AG04449 (cell line): ENCODE results near the gene THSD8.
"Not testable (repeated sequence)": the region's sequence is repeated elsewhere in the genome, so short reads cannot be mapped to it uniquely, and the experiment has no call there.

Source experiments
- CTCF ChIA-PET: fragments of 350-600 bp; formaldehyde crosslinking; extraction: SDS; loops from one replicate; lab custom pipeline; 2021; ENCODE audit warnings: antibody characterized with exemption; lab: Yijun Ruan, JAX
- POLR2A ChIA-PET: fragments of 400-600, 350-600 bp; formaldehyde crosslinking; extraction: SDS; loops from one replicate; lab custom pipeline; 2020; ENCODE audit warnings: antibody characterized with exemption, inconsistent platforms; lab: Yijun Ruan, JAX
- DNase-seq: peaks from one replicate; pipeline ENCODE4 v3.0.0-alpha.2; 2010; ENCODE audit warnings: low read depth, low spot score
- H3K4me3 ChIP-seq: 2 replicates; pipeline ENCODE4 v1.5.1; 2011; ENCODE audit warnings: low read depth, mild to moderate bottlenecking, control low read depth, low read length
- CTCF ChIP-seq: IDR thresholded peaks from one replicate; pipeline ENCODE4 v1.5.1; 2011; ENCODE audit warnings: mild to moderate bottlenecking, moderate library complexity, low read length, control low read depth, inconsistent platforms; ENCODE audit not compliant: insufficient read depth; ENCODE audit errors: missing control alignments

THSD8 gene

GRCh38 chr19:12802267-12803106 is 618 bp downstream of the THSD8 start:
- H3K4me3 ChIP-seq, result peak overlapping the region; percentile 91
- CTCF ChIA-PET, result interaction anchor here (1.1 to 18.0 kb wide), 5 partner anchors 13 to 130 kb away, joined by 3 to 1565 read pairs (median 5); partner anchors contain the start of genes BEST2 and HOOK2
- POLR2A ChIA-PET, result interaction anchor here (1.1 to 2.0 kb wide), 2 partner anchors 11 to 122 kb away, joined by 3 to 10 read pairs; partner anchors contain the start of gene JUNB
- no peak for DNase-seq
- no peak for TF ChIP-seq CTCF

- POLR2A ChIA-PET, result no interaction called here
- CTCF ChIA-PET, result interaction anchor here (1.1 to 18.0 kb wide), 4 partner anchors 8 to 131 kb away, joined by 3 to 1565 read pairs (median 26); partner anchors contain the start of genes BEST2 and HOOK2
- no peak for DNase-seq
Measured at GRCh38 chr19:12804051-12804450, 2.2 kb downstream of the THSD8 start.

GRCh38 chr19:12806242-12807081 is 4.6 kb downstream of the THSD8 start, which contains the start of gene RNASEH2A:
RNASEH2A (plus strand) TSS chr19:12806584; CDS start chr19:12806674, 90 bp downstream.
- ChIA-PET POLR2A (interaction anchor here (0.6 to 1.0 kb wide), 4 partner anchors 15 to 40 kb away, joined by 3 to 5 read pairs (median 3); partner anchors contain the start of gene JUNB), CTCF (interaction anchor here (0.8 to 18.0 kb wide), 7 partner anchors 10 to 130 kb away, joined by 3 to 1565 read pairs (median 4); partner anchors contain the start of genes BEST2 and HOOK2)
- DNase-seq, result no peak
- TF ChIP-seq CTCF, result no peak
- peak within 1 kb of the TSS; percentile 87 for H3K4me3 ChIP-seq

More at GRCh38 chr19:12804051-12804450, 2.2 kb downstream of the THSD8 start:
- TF ChIP-seq CTCF, result no peak
- H3K4me3 ChIP-seq, result no peak overlapping the region

- POLR2A ChIA-PET, result no interaction called here
- TF ChIP-seq CTCF, result no peak
- DNase-seq, result no peak
- CTCF ChIA-PET, result interaction anchor here (0.6 to 3.6 kb wide), 6 partner anchors 10 to 49 kb away, joined by 4 to 15 read pairs (median 4); partner anchors contain the start of gene RTBDN
- H3K4me3 ChIP-seq, result no peak overlapping the region
Measured at GRCh38 chr19:12815088-12815487, 13.2 kb downstream of the THSD8 start.

GRCh38 chr19:12817188-12817587 is 15.3 kb downstream of the THSD8 start:
- POLR2A ChIA-PET, H3K4me3 ChIP-seq, DNase-seq: not testable (repeated sequence)
- CTCF ChIA-PET, result interaction anchor here (0.8 to 4.6 kb wide), 4 partner anchors 21 to 57 kb away, joined by 3 to 15 read pairs (median 6); no protein-coding TSS in a partner anchor

GRCh38 chr19:12817810-12818209 is 15.9 kb downstream of the THSD8 start:
- H3K4me3 ChIP-seq, DNase-seq, POLR2A ChIA-PET: not testable (repeated sequence)
- CTCF ChIA-PET, result interaction anchor here (0.8 to 4.6 kb wide), 6 partner anchors 21 to 60 kb away, joined by 3 to 15 read pairs (median 6); no protein-coding TSS in a partner anchor
